H1 (cell line): ENCODE data around the gene PDK1. TPM values are rescaled to one million over a fixed set of nuclear protein-coding genes. Genes with fewer than 3 reads are reported as not detected.

Source experiments
- CTCF ChIA-PET: fragments of 300-600 bp; sonication (Branson Sonifier 250); formaldehyde crosslinking; loops from one replicate; lab custom pipeline; 2021; ENCODE audit not compliant: partially characterized antibody; lab: Charles Lee
- POLR2A ChIA-PET: fragments of 300-600 bp; sonication (Branson Sonifier 250); formaldehyde crosslinking; loops from one replicate; lab custom pipeline; 2021; ENCODE audit warnings: inconsistent platforms; ENCODE audit not compliant: partially characterized antibody; lab: Charles Lee
- DNase-seq, 2 experiments: peaks; one replicate each; pipeline versions ENCODE4 v3.0.0 to v3.0.0-alpha.2; 2010 to 2022; ENCODE audit warnings: low spot score in 2 of 2, low read depth in 1 of 2, mixed read lengths in 1 of 2
- FAIRE-seq: peaks from 2 replicates; lab custom pipeline; 2011; peaks lifted over from hg19 to GRCh38; lab: Jason Lieb, UNC
- H2AFZ ChIP-seq: 2 replicates; pipeline ENCODE4 v1.8.1; 2012; ENCODE audit warnings: low read length, inconsistent platforms
- H2AK5ac ChIP-seq: 2 replicates; pipeline ENCODE4 v1.6.1; 2013; ENCODE audit warnings: low read depth, low read length
- H2BK120ac ChIP-seq: replicated peaks from 2 replicates; pipeline ENCODE3; 2013; ENCODE audit warnings: low read depth, low read length, inconsistent platforms
- H2BK12ac ChIP-seq: 2 replicates; pipeline ENCODE4 v1.6.1; 2013; ENCODE audit warnings: low read depth, low read length
- H2BK15ac ChIP-seq: 2 replicates; pipeline ENCODE4 v1.6.1; 2013; ENCODE audit warnings: low read length
- H2BK20ac ChIP-seq: 2 replicates; pipeline ENCODE4 v1.6.1; 2013; ENCODE audit warnings: low read length
- H2BK5ac ChIP-seq: 2 replicates; pipeline ENCODE4 v1.6.1; 2013; ENCODE audit warnings: low read depth, low read length
- H3K14ac ChIP-seq: 2 replicates; pipeline ENCODE4 v1.6.1; 2013; ENCODE audit warnings: inconsistent platforms; ENCODE audit not compliant: insufficient read length
- H3K18ac ChIP-seq: 2 replicates; pipeline ENCODE4 v1.6.1; 2013; ENCODE audit warnings: low read length; ENCODE audit errors: extremely low read depth
- H3K23ac ChIP-seq: 2 replicates; pipeline ENCODE4 v1.6.1; 2013; ENCODE audit warnings: inconsistent platforms; ENCODE audit not compliant: insufficient read length
- H3K23me2 ChIP-seq: 2 replicates; pipeline ENCODE4 v1.6.1; 2013; ENCODE audit warnings: low read depth, low read length
- H3K27ac ChIP-seq: 2 replicates; pipeline ENCODE4 v1.6.1; 2011; ENCODE audit warnings: low read depth, low read length, inconsistent platforms
- H3K27me3 ChIP-seq, 4 experiments: replicated peaks in 1 of 4; 1 replicate in 1 of 4; 2 replicates in 3 of 4; pipeline versions ENCODE4 v1.6.1 to v1.8.1; 2011 to 2013; ENCODE audit warnings: low read length in 3 of 4, mild to moderate bottlenecking in 3 of 4, inconsistent platforms in 2 of 4, mixed read lengths in 2 of 4, moderate library complexity in 1 of 4; ENCODE audit not compliant: control insufficient read depth in 3 of 4, insufficient read depth in 3 of 4; ENCODE audit errors: extremely low read depth in 1 of 4
- H3K36me3 ChIP-seq, 4 experiments: 2 replicates each; pipeline versions ENCODE4 v1.6.1 to v1.8.1; 2011 to 2013; ENCODE audit warnings: mild to moderate bottlenecking in 4 of 4, low read length in 3 of 4, moderate library complexity in 2 of 4, control low read depth in 1 of 4, inconsistent platforms in 1 of 4; ENCODE audit not compliant: insufficient read depth in 4 of 4, control insufficient read depth in 2 of 4
- H3K4ac ChIP-seq: replicated peaks from 2 replicates; pipeline ENCODE3; 2013; ENCODE audit warnings: low read length, low read depth, mixed read lengths, inconsistent platforms; ENCODE audit not compliant: insufficient read length
- H3K4me1 ChIP-seq, 4 experiments: replicated peaks in 1 of 4; 1 replicate in 1 of 4; 2 replicates in 3 of 4; pipeline versions ENCODE4 v1.6.1 to v1.8.1; 2011 to 2013; ENCODE audit warnings: low read length in 3 of 4, inconsistent platforms in 2 of 4, mixed read lengths in 1 of 4; ENCODE audit not compliant: insufficient read depth in 4 of 4, control insufficient read depth in 3 of 4
- H3K4me2 ChIP-seq, 2 experiments: 2 replicates each; pipeline versions ENCODE4 v1.6.1 to v1.8.1; 2011 to 2013; ENCODE audit warnings: low read depth in 2 of 2, low read length in 2 of 2, control low read depth in 1 of 2, inconsistent platforms in 1 of 2, mild to moderate bottlenecking in 1 of 2; ENCODE audit not compliant: insufficient read depth in 1 of 2
- H3K4me3 ChIP-seq, 4 experiments: fragments of 200-600, 300-600 bp in 1 of 4; sonication (generic), shearing (Covaris generic), sonication (Bioruptor Twin) in 1 of 4; 2 replicates each; pipeline versions ENCODE4 v1.5.1 to v1.8.1; 2011 to 2016; ENCODE audit warnings: low read length in 4 of 4, low read depth in 3 of 4, control low read depth in 2 of 4, inconsistent platforms in 2 of 4, mild to moderate bottlenecking in 2 of 4, mixed read lengths in 1 of 4, moderate library complexity in 1 of 4; ENCODE audit not compliant: insufficient read depth in 2 of 4; ENCODE audit errors: extremely low read depth in 1 of 4
- H3K56ac ChIP-seq: replicated peaks from 2 replicates; pipeline ENCODE3; 2013; ENCODE audit warnings: low read depth, mild to moderate bottlenecking, mixed read lengths, low read length, inconsistent platforms; ENCODE audit not compliant: insufficient read length
- H3K79me1 ChIP-seq: 2 replicates; pipeline ENCODE4 v1.6.1; 2013; ENCODE audit warnings: low read depth, low read length, control low read depth
- H3K79me2 ChIP-seq, 2 experiments: 2 replicates each; pipeline versions ENCODE4 v1.6.1 to v1.8.1; 2012 to 2013; ENCODE audit warnings: low read length in 2 of 2, mild to moderate bottlenecking in 2 of 2, inconsistent platforms in 1 of 2; ENCODE audit not compliant: insufficient read depth in 2 of 2, control insufficient read depth in 1 of 2
- H3K9ac ChIP-seq, 4 experiments: replicated peaks in 1 of 4; 1 replicate in 1 of 4; 2 replicates in 3 of 4; pipeline versions ENCODE4 v1.6.1 to v1.8.1; 2011 to 2013; ENCODE audit warnings: low read depth in 3 of 4, low read length in 3 of 4, control low read depth in 2 of 4, mild to moderate bottlenecking in 2 of 4, moderate library complexity in 2 of 4, inconsistent platforms in 1 of 4; ENCODE audit errors: extremely low read depth in 1 of 4
- H3K9me3 ChIP-seq, 2 experiments: 2 replicates each; pipeline versions ENCODE4 v1.6.1 to v1.8.1; 2012 to 2013; ENCODE audit warnings: mild to moderate bottlenecking in 2 of 2, moderate library complexity in 2 of 2, control low read depth in 1 of 2, inconsistent platforms in 1 of 2, low read depth in 1 of 2, low read length in 1 of 2, mixed read lengths in 1 of 2; ENCODE audit not compliant: insufficient read depth in 2 of 2
- H4K20me1 ChIP-seq, 2 experiments: replicated peaks in 1 of 2; 2 replicates each; pipeline versions ENCODE3 to v1.8.1; 2011 to 2013; ENCODE audit warnings: inconsistent platforms in 2 of 2, low read length in 2 of 2, mild to moderate bottlenecking in 1 of 2; ENCODE audit not compliant: insufficient read depth in 2 of 2, control insufficient read depth in 1 of 2
- H4K5ac ChIP-seq: 2 replicates; pipeline ENCODE4 v1.6.1; 2013; ENCODE audit warnings: low read length, low read depth, mixed read lengths, inconsistent platforms; ENCODE audit not compliant: insufficient read length
- H4K8ac ChIP-seq: 2 replicates; pipeline ENCODE4 v1.8.0; 2013; ENCODE audit warnings: mild to moderate bottlenecking, moderate library complexity, low read length, inconsistent platforms; ENCODE audit not compliant: insufficient read depth; ENCODE audit errors: extremely low read depth
- H4K91ac ChIP-seq: replicated peaks from 2 replicates; pipeline ENCODE3; 2013; ENCODE audit warnings: low read length, mixed read lengths, inconsistent platforms; ENCODE audit not compliant: insufficient read length
- ATF3 ChIP-seq: IDR thresholded peaks from 2 replicates; pipeline ENCODE4 v1.6.1; 2011; ENCODE audit warnings: low read depth, mild to moderate bottlenecking, low read length; ENCODE audit not compliant: insufficient read depth
- BRCA1 ChIP-seq: IDR thresholded peaks from 2 replicates; pipeline ENCODE4 v1.6.1; 2012; ENCODE audit warnings: low read depth, low read length, improper control_type of control experiment
- CHD2 ChIP-seq: IDR thresholded peaks from 2 replicates; pipeline ENCODE4 v1.6.1; 2012; ENCODE audit warnings: low read length, improper control_type of control experiment
- CTCF ChIP-seq, 3 experiments: IDR thresholded peaks; 1 replicate in 2 of 3; 2 replicates in 1 of 3; pipeline versions ENCODE4 v1.5.1 to v1.6.1; 2011; ENCODE audit warnings: low read length in 3 of 3, mild to moderate bottlenecking in 3 of 3, inconsistent platforms in 2 of 3, low read depth in 1 of 3, moderate library complexity in 1 of 3; ENCODE audit not compliant: insufficient read depth in 1 of 3; ENCODE audit errors: control extremely low read depth in 1 of 3
- HDAC2 ChIP-seq, 2 experiments: fragments of 300-600 bp in 1 of 2; sonication (generic) in 1 of 2; IDR thresholded peaks; 2 replicates each; pipeline ENCODE4 v1.6.1; 2011 to 2012; ENCODE audit warnings: low read depth in 2 of 2, low read length in 2 of 2, mild to moderate bottlenecking in 2 of 2, moderate library complexity in 2 of 2, borderline replicate concordance in 1 of 2, inconsistent platforms in 1 of 2
- HDAC6 ChIP-seq: IDR thresholded peaks from one replicate; pipeline ENCODE4 v1.7.1; 2012; ENCODE audit warnings: low read depth, mild to moderate bottlenecking, inconsistent platforms, low read length, moderate library complexity
- MAFK ChIP-seq: IDR thresholded peaks from 2 replicates; pipeline ENCODE4 v1.6.1; 2012; ENCODE audit warnings: low read depth, mild to moderate bottlenecking, improper control_type of control experiment, low read length
- POLR2AphosphoS5 ChIP-seq: IDR thresholded peaks from 2 replicates; pipeline ENCODE4 v1.6.1; 2011; ENCODE audit warnings: low read depth, low read length
- POU5F1 ChIP-seq: IDR thresholded peaks from 2 replicates; pipeline ENCODE4 v1.6.1; 2011; ENCODE audit warnings: low read depth, mild to moderate bottlenecking, low read length, moderate library complexity
- TAF7 ChIP-seq: optimal IDR thresholded peaks from 2 replicates; pipeline ENCODE3; 2011; ENCODE audit warnings: low read depth, mild to moderate bottlenecking, inconsistent platforms, low read length, moderate library complexity, borderline replicate concordance
- WGBS, 2 experiments: shearing (Covaris generic) in 1 of 2; methylation state at CpG; one replicate each; pipeline versions ENCODE4 v1.1.6 to v1.1.7; 2013 to 2015; ENCODE audit warnings: low lambda C conversion rate in 2 of 2, mixed read lengths in 2 of 2, inconsistent platforms in 1 of 2, low coverage in 1 of 2, missing lambda C conversion rate in 1 of 2; ENCODE audit not compliant: insufficient replicate concordance in 2 of 2, insufficient coverage in 1 of 2, insufficient read length in 1 of 2; ENCODE audit errors: extremely low coverage in 1 of 2, missing lambda C conversion rate in 1 of 2; 5-methylcytosine and 5-hydroxymethylcytosine counted together
- polyA plus RNA-seq, 7 experiments: library from polyadenylated mRNA; depleted of rRNA in 3 of 7; stranded (reverse) in 5 of 7; unstranded in 2 of 7; fragments of >200 nt in 5 of 7; fragments of 200-250 nt in 2 of 7; gene quantifications; 1 replicate in 5 of 7; 2 replicates in 1 of 7; 4 replicates in 1 of 7; pipeline versions ENCODE4 v1.2.1 to v1.2.3, GENCODE V29; 2011 to 2013; ENCODE audit warnings: missing spikeins in 2 of 7, mixed read lengths in 2 of 7
- total RNA-seq: library from RNA; stranded (reverse); fragmentation: NEBNext Ultra II Directional; extraction: Animal tissue kit (Norgen Biotek cat#: 25700); gene quantifications from 2 replicates; pipeline ENCODE4 v1.2.1, GENCODE V29; 2021

Gene PDK1
- total and polyA plus RNA-seq, 2 of the 8 experiments (the other 6 are each of a cell fraction or from before 2014, with no cell fraction given): 18.2 to 21.9 TPM

- H3K79me2 ChIP-seq: no peaks in the 10 kb centered on the region
- no peak overlapping the region for H2BK12ac ChIP-seq
- H4K20me1 ChIP-seq: no peaks in the 10 kb centered on the region
- no peak overlapping the region for H2BK20ac ChIP-seq
- POLR2A ChIA-PET: no interaction called here
- H3K14ac ChIP-seq: no peak overlapping the region
- no peak overlapping the region for H3K4me2 ChIP-seq
- H2BK15ac ChIP-seq: no peak overlapping the region
- H3K27me3 ChIP-seq: no peaks in the 10 kb centered on the region
- H3K9ac ChIP-seq: no peak overlapping the region
- H3K4ac ChIP-seq: no peak overlapping the region
- H3K4me1 ChIP-seq: no peaks in the 10 kb centered on the region
- TF ChIP-seq TAF7 (no peak), POLR2AphosphoS5 (no peak), HDAC2 (IDR thresholded peaks at IDR 0.05; ENCODE audit: borderline replicate concordance in 1 of 2, low read depth in 2 of 2, low read length in 2 of 2) (no peak), MAFK (no peak), HDAC6 (no peak), ATF3 (no peak), CTCF (IDR thresholded peaks at IDR 0.05; ENCODE audit: control extremely low read depth in 1 of 3, insufficient read depth in 1 of 3, low read depth in 1 of 3, low read length in 3 of 3) (no peak), POU5F1 (no peak), BRCA1 (no peak), CHD2 (no peak)
- TF ChIP-seq, all 59 proteins: peak for 0
- DNase-seq: no peak
- no peak overlapping the region for H2BK120ac ChIP-seq
- no peak overlapping the region for H4K5ac ChIP-seq
- no peak overlapping the region for H3K4me3 ChIP-seq
- no peak overlapping the region for H3K56ac ChIP-seq
- FAIRE-seq: no peak
- no peaks in the 10 kb centered on the region for H3K36me3 ChIP-seq
- H2AK5ac ChIP-seq: no peak overlapping the region
- H4K91ac ChIP-seq: no peak overlapping the region
- no peaks in the 10 kb centered on the region; the same call in 1 of the 2 replicates for H3K23me2 ChIP-seq
- H3K9me3 ChIP-seq: peaks cover 4 to 12% of the 10 kb centered on the region in 2 experiments; a peak in 3 of 4 replicates
- H2BK5ac ChIP-seq: no peak overlapping the region
- no peak overlapping the region for H3K27ac ChIP-seq
- H2AFZ ChIP-seq: no peak overlapping the region
- no peak overlapping the region for H3K23ac ChIP-seq
- 90% methylated on average over 6 of the region's 6 CpGs; no CpG with 5 or more reads in 1 of the 2 experiments for WGBS, 2 experiments
- H3K79me1 ChIP-seq: no peaks in the 10 kb centered on the region
- CTCF ChIA-PET: interaction anchor here (1.4 kb wide), 1 partner anchor 31 kb away, joined by 5 read pairs; no protein-coding TSS in a partner anchor
- H3K18ac ChIP-seq: no peak overlapping the region
- peak overlapping the region; percentile 73; the same call in 1 of the 2 replicates for H4K8ac ChIP-seq
Observed at GRCh38 chr2:172643142-172643541, 87.3 kb downstream of the PDK1 start.
